Activated CD4-positive, CD25-positive, alpha-beta regulatory T cell treated with anti-CD3 and anti-CD28 coated beads, Interleukin-2, amount 50 U/mL, for 24 hours (primary cell): ENCODE measurements around the gene ST6GAL1.
A peak's percentile ranks its signal among the peaks of the same experiment; 100 is the strongest.

Experiments used
- ATAC-seq, 2 donors: fragments of 150-1000 bp; cut with Tn5 transposase; one replicate each; pipeline ENCODE4 v1.10.0; 2021; ENCODE audit warnings: mild to moderate bottlenecking in 1 of 2, moderate library complexity in 1 of 2

ST6GAL1 gene

DNA sequence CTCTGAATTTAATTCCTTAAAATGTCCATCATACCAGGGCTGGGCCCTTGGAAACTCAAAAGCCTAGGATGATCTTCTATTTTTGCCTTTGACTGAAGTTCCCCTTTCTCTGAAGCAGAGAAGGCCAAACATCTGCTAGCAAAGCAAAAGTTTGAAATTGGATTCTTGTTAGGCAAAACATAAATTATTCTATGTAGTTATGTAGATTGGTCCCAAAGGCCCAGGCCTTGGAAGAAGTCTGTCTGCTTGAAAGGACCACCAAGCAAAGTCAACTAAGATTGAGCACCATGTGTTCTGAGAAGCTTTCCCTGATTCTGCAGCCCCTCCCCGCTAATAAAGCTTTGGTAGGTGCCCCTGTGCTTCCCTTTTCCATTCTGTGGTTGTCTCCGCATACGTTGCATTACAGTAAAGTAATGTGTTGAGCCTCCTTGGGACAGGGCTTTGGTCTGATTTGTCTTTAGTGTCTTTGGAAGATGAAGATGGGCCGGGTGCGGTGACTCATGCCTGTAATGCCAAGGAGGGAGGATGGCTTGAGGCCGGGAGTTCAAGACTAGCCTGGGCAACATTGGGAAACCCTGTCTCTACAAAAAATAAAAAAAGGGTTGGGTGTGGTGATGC is 152.5 kb downstream of the ST6GAL1 start:
- ATAC-seq: no peak

DNA sequence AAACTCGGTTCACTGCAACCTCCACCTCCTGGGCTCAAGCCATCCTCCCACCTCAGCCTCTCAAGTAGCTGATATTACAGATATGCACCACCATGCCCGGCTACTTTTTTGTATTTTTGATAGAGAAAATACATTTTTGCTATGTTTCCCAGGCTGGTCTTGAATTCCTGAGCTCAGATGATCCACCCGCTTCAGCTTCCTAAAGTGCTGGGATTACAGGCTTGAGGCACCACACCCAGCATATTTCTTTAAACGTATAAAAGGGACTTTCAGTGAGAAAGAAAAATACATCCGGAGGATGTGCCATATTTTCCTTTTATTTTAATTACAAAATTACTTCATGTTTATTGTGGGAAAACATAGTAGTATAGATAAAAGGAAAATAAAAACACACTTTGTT is 153.8 kb downstream of the ST6GAL1 start:
- ATAC-seq: no peak

DNA sequence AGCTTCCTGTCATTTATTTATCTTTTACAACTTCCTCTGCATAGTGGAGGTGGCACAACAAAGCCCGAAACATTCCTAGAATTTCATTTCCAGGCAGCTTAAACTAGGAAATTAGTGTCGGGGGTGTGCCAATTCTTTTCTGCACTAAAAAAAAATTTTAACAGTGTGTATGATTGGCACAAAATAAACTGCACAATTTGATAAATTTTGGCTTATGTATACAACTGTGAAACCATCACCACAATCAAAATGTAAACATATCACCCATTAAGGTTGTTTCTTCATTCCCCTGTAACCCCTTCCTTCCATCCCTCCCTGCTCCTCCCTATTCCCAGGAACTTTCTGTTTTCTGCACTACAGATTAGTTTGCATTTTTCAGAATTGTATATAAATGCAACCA is 154.3 kb downstream of the ST6GAL1 start:
- no peak for ATAC-seq

DNA sequence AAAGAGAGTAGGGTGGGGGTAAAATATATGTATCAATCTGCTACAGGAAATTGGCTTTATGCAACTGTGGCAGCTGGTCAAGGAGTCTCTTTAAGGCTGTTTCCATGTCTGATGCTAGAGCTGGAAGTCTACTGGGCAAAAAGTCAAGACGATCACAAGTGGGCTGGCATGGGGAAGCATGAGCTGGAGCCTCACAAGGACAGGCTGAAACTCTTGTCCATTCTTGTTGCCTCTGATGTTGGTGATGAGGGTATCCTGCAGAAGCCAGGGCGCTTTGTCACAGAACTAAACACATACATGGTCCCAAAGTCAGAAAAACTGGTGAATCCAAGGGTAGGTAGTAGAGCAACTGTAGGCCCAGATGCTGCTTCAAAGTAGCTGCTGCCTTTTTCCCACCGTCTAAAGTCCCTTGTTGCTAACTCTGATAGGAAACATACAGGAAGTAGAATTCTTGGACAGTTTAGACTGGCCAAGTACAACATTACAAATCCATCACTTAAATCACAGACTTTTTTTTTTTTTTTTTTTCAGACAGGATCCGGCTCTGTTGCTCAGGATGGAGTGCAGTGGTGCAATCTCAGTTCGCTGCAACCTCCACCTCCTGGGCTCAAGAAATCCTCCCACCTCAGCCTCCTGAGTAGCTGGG is 154.8 kb downstream of the ST6GAL1 start:
- no peak for ATAC-seq

DNA sequence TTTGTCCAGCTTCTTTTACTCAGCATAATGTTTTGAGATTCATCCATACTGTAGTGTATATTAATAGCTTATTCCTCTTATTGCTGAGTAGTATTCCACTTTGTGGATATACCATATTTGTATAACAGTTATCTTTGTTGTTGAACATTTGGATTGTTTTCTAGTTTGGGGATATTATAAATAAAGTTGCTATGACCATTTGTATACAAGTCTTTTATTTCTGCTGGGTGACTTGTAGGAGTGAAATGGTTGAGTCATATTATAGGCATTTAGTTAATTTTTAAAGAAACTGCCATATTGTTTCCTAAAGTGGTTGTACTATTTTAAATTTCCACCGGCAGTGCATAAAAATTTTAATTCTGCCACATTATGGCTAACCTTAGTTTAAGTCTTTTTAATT is 155.6 kb downstream of the ST6GAL1 start:
- no peak for ATAC-seq

DNA sequence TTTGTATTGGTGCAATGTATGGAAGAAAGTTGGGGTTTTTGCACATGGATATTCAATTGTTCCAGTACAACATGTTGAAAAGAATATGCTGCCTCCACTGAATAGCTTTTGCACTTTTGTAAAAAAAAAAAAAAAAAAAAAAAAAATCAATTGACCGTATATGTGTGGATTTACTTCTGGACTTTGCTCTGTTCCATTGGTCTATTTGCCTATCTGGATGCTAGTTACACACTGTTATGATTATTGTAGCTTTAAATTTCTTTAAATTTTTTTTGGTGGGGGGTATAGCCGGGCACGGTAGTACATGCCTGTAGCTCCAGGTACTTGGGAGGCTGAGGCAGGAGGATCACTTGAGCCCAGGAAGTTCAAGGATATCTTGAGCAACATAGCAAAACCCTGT is 156.5 kb downstream of the ST6GAL1 start:
- no peak for ATAC-seq

DNA sequence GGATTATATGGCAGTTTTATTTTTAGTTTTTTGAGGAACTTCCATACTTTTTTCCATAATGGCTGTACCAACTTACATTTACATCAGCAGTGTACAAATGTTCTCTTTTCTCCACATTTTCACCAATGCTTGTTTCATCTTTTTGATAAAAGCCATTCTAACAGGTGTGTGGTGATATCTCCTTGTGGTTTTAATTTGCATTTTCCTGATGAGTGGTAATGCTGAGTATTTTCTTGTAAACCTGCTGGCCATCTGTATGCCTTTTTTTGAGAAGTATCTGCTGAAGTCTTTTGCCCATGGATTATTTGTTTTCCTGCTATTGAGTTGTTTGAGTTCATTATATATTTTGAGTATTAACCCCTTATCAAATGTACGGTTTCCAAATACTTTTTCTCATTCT is 158.4 kb downstream of the ST6GAL1 start:
- no peak for ATAC-seq

DNA sequence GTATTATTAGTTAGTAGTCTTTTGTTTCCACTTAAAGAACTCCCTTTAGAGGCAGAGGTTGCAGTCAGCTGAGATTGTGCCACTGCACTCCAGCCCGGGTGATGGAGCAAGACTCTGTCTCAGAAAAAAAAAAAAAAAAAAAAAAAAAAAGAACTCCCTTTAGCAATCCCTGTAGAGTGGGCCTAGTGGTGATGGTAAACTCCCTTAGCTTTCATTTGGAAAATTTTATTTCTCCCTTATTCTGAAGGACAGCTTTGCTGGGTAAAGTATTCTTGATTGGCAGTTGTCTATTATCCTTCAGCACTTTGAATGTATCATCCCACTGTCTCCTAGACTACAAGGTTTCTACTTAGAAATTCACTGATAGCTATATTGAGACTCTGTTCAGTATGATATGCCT is 163.0 kb downstream of the ST6GAL1 start:
- no peak for ATAC-seq

DNA sequence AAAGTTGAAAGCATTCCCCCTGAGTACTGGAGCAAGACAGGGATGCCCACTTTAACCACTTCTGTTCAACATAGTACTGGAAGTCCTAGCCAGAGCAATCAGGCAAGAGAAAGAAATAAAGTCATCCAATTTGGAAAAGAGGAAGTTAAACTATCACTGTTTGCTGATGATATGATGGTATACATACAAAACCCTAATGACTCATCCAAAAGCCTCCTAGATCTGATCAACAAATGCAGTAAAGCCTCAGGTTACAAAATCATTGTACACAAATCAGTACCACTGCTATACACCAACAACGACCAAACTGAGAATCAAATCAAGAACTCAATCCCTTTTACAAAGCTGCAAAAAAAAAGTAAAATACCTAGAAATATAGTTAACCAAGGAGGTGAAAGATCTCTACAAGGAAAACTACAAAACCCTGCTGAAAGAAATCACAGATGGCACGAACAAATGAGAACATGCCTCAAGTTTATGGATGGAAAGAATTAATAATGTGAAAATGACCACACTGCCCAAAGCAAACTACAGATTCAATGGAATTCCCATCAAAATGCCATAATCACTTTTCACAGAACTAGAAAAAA is 168.7 kb downstream of the ST6GAL1 start:
- peak in 1 of 2 donors; percentile 41 for ATAC-seq

DNA sequence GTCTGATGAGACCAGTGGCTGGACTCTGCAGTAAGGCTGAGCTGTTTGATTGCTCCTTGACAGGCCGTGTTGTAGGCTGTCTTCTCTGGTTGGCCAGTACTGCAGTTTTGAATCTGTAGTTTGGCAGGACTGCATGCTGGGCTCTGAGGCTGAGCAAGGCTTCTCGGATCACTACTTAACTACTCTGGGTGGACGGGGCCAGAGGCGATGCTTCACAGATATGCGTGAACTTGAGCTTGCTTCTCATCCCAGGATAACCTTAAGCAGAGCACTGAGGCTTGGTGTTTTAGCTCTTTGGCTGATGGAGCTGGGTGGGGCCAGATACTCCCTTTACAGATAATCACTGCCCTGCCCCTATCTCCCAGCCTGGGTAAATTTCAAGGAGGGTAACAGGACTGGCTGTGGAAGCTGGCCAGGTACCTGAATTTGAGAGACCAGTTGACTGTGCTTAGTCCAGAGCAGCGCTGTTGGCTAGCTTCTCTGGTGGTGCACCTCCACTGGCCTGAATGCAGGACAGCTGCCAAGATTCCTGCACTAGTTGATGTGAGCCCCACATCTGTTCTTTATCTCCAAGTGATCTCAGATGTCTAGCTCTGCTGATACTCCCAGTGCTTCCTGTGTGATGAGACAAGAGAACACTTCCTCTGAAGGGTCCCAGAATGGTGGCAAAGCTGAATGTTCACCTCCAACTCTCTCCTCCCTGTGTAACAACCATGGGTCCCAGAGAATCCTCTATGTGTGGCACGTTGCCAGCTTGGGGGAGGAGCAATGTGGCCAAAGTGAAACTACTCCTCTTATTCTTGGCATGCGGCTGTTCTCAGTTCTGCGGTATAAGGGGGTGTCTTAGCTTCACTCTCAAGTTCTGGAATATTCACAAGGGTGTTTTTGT is 171.1 kb downstream of the ST6GAL1 start:
- peak; percentile 46 to 60 for ATAC-seq

DNA sequence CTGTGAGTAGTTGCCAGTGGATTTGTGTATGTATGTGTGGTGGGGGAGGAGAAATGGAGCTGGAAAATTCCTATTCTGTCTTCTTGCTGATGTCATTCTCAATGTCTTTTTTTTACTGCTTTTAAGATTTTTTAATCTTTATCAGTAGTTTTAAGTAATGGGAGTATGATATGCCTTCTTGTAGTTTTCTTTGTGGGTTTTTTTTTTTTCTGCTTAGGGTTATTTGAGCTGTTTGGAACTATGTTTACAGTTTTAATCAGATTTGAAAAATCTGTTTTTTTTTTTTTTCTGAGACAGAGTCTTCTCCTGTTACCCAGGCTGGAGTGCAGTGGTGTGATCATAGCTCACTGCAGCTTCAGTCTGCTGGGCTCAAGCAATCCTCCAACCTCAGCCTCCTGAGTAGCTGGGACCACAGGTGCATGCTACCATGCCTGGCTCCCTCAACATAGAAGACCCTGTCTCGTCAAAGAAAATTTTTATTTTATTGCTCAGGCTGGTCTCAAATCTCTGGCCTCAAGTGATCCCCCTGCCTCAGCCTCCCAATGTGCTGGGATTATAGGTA is 171.8 kb downstream of the ST6GAL1 start:
- no peak for ATAC-seq

DNA sequence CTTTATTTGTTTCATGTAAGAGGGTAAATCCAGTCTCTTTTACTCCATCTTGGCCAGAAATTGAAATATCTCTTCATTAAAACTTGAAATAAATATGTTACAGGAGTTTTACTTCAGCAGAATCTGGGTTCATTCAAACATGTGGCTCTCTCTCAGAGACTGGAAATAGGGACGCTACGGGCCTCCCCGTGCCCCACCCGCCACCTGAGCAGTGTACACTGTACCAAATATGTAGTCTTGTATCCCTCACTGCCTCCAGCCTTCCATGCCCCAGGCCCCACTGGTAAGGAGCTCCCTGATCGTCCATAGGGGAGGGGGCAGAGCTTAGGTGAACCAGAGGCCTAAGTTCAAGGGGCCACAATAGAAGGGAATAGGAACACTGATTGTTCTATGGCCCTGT is 172.9 kb downstream of the ST6GAL1 start:
- ATAC-seq: no peak

DNA sequence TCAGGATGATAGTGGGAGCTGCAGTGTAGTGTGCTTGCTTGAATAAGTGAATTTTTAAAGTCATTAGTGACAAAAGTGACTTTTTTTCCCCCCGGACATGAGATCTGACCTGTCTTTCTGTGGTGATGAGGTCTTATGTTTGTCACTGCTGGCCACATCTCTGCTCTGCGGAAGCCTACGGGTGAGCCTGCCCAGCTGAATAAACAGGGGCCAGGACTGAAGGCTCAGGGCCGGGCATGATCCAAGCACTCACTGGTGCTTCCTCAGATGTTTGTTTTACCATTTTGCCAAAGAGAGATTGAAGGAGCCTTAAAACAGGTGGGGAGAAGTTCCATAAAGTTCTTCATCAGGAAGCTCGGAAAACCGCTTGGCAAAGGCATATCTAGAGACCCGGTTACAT is 174.0 kb downstream of the ST6GAL1 start:
- no peak for ATAC-seq

DNA sequence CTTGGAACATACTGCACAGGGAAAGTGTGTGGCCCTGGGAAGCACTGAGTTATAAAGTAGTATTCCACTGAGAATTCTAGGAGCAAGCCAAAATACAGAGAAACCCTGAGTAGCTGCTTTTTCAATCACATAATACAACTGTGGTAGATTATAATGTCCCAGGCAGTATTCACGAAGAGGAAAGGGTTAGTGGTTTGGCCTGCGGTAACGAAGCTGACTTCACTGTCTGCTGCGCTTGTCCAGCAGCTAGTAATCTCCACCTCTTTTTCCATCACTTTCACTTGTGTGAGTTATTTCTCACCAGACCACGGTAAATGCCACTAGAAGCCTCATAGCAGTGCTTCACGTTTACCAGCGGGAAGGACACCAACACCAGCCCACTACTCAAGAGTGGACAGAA is 174.6 kb downstream of the ST6GAL1 start:
- ATAC-seq: no peak

DNA sequence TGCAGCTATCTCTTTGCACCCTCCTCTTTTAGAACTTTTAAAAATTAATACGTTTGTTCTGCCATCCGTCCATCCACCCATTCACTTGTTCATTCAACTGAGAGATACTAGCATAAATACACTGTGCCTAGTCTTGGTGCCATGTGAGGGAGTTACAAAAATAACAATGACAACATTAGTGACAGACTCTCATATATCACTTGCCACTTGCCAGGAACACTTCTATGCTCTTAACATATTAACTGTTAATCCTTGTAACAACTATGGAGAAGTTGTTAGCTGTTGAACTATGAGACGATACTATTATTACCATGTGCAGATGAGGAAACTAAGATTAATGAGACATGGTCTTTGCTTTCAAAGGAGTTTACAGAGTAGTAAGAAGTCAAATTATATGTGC is 175.4 kb downstream of the ST6GAL1 start:
- no peak for ATAC-seq

DNA sequence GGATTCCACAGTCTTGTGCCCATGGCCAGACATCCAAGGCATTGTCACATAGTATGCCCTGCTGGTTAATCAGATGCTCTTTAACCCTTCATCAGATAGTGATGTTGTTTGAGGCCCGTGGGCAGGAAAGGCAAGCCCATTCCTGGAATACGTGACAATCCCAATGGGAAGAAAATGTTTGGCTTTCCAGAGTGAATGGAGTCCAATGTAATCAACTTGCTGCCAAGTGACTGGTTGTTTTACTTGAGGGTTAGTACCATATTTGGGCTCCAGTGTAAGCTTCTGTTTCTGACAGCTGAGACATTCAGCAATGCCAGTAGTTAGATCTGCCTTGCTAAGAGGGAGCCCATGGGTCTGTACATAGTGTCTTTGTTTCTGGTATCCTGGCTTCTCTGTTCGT is 177.7 kb downstream of the ST6GAL1 start:
- ATAC-seq: no peak

DNA sequence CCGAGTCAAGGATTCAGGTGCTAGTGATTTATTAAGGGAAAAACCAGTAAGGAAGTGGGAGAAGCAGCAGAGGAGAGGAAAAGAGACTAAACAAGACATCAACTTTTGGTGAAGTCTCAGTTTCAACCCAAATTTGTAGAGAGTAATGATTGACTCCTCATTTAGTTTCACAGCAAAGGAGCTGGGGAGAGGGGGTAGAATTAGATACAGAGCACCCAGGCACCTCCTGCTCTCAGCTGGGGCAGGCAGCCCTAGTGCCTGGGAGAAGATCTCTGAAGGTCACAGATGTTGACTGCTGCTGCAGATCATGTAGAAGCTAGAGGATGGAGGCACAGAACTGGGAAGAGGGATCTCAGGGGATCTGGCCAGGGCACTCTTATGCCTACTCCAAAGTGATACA is 179.8 kb downstream of the ST6GAL1 start:
- ATAC-seq: no peak

DNA sequence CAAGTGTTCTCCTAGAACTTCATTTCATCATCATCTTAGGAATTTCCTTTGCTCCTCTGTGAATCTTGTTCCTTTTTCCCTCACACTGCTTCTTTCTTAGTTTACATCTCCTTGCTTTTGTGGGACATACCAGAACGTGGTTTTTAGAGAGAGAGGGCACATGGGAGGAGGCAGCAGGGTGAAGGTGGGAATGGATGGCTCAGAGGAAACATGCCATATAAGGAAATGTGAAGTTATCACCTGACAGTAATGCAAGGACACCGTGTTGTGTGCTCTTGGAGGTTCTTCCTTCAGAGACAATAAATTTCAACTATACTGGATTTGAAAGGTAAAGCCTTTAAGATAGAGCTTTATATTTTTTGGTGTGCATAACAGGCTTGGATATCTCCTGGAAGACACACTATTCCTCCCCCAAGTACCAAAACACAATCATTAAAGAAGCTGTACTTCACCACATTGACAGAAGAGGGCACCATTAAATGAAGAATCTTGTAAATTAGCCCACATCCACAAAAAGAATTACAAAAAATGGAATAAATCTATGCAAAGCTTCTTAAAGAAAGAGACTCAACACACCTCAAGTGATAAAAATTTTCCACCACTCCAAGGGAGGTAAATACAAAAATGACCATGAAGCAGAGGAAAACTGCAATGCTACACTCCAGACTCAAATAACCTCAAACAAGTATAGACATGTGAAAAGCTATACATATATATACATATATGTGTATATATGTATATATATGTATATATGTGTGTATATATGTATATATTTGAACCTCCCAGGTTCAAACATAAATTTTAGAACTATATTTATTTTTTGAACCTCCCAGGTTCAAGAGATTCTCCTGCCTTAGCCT is 182.8 kb downstream of the ST6GAL1 start:
- no peak for ATAC-seq

DNA sequence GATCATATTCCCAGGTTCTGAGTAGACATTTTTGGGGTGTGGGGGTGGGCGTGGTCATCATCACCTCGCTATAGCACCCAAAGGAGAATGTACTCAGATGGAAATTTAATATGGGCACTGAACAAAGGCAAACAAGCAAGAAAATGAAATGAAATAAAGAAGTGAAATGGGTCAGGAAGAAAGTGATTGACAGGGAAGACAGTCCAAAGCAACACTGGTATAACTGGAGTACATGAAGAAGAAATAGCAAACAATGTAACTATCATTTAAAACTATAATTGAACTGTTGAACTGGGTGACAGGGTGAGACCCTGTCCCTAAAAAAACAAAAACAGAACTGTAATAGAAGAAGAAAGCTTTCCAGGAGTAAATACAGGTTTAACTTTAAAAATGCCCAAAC is 184.2 kb downstream of the ST6GAL1 start:
- no peak for ATAC-seq

DNA sequence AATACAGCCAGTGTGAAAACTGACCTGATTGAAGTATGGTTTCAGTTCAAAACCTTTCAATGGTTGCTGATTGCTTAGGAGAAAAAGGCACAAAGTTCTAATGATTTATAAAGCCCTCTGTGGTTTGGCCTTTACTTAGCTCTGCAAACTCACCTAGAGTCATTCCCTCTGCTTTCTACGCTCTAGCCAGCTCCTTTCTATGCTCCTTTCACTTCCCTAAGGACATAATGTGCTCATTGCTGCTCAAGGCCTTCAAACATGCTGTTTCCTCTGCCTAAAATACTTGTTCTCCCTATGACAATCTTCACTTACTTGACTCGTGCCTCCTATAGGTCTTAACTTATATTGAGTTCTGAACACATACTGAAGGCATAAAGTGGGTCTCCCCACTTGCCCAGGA is 190.0 kb downstream of the ST6GAL1 start:
- ATAC-seq: no peak

DNA sequence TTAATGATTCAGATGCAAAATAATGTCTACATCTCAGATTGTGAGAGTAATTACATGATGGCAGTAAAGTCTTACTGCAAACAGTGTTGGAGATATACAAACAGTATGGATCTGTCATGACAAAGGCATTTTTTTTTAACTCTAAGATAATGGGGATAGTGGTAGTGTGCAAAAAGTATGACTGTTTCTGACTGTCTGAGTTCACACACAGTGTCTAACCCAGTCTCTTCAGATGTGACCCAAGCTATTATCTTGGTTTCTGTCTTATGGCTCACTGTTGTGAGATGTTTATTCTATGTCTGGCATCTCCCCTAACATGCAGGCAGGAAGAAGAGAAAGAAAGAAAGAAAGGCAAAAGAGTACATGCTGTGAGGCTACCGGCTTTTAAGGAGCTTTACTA is 191.9 kb downstream of the ST6GAL1 start:
- ATAC-seq: no peak

DNA sequence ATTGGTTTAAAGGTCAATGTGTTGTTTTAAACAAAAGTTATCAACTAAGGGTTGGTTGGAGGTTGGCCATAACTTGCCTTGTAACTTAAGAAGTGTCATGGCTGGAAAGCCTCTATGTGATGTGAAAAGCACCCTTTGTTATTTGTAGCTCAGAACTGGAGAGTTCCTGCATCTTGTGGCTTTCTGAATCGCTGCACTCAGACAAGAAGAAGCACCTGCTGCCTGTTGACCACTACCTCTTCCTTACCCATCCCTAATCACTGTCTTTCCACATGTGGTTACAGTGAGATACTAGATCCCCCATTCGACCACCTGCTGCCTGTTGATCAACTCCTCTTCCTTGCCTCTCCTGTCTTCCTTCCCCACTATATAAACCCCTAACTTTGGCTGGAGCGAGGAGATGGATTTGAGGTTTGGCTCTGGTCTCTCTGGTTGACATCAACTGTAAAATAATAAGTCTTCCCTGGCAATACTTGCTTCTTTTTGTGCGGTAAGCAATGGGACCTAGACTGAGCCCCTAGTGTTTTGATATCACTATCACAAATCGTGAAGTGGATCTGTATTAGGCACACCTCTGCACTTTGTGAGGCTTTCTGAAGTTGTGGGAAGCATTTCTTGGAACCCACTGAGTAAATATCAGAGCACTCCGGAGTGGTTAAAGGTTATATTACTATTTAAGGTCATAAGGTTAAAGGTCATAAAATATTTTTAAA is 195.1 kb downstream of the ST6GAL1 start:
- no peak for ATAC-seq
